ENCODE results near the gene UCN.
"Not testable (repeated sequence)": the region's sequence is repeated elsewhere in the genome, so short reads cannot be mapped to it uniquely, and the experiment has no call there.

Gene UCN

DNA sequence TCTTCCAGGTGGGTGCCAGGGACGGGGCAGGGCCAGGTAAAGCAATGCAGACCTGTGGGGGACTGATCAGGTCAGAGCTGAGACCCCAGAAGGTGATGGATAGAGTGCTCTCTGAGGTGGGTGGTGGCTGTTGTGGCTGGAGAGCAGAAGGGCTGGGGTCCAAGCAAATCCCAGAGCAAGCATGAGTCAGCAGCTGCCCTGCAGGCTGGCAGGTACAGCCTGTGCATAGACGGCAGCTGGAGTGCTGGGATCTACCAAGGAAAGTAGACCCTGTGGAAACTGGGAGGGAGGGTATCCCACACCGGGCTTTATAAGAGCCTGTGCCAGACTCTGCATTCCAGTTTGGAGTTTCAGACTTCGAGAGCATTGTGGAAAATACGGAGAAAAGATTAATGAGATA lies 25.4 kb downstream of the UCN start:
- no peak for DNase-seq (ENCODE audit: low read depth in 2 of 2)

GRCh38 chr2:27281855-27282559 lies 26.2 kb downstream of the UCN start, which contains the start of gene TRIM54:
TSS of gene TRIM54 (plus strand) at chr2:27282429. CDS start at chr2:27282732, 303 bp downstream.
- DNase-seq (ENCODE audit: low read depth in 2 of 2), result no peak

DNA sequence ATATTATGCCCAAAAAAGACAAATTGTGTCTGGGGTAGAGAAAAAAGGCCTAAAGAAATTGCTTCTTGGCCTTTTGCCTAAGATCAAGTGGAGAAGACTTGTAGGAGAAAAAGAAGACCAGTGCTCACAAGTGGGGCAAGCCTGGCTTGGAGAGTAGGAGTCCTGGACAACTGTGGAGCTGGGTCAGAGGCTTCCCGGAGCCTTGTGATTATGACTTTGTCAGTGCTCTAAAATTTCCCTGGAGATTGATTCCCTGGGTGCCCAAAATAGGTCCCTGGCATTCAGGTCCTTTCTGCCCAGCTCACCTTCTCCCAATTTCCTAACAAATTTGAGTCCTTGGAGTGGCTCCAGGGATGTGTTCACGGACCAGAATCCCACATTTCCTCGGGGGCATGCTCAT lies 26.8 kb downstream of the UCN start:
- no peak for DNase-seq (ENCODE audit: low read depth in 2 of 2)

DNA sequence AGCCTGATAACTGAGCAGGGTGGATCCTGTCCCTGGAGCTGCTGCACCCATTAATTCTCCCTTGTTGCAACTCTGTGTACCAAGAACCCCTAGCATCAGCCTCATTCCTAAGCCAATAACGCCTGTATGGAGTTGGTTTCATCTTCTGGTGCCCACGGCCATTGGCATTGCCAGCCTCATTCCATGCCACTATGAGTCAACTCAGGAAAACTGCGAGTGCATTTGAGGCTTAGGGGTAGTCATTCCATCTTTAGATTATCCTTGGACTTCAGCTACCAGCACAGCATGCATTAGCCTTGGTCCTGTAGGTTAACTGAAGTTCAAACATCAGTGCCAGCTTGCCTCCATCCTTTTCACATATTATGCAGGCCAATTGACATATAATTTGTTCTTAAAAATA lies 27.4 kb downstream of the UCN start:
- DNase-seq (ENCODE audit: low read depth in 2 of 2), result no peak

DNA sequence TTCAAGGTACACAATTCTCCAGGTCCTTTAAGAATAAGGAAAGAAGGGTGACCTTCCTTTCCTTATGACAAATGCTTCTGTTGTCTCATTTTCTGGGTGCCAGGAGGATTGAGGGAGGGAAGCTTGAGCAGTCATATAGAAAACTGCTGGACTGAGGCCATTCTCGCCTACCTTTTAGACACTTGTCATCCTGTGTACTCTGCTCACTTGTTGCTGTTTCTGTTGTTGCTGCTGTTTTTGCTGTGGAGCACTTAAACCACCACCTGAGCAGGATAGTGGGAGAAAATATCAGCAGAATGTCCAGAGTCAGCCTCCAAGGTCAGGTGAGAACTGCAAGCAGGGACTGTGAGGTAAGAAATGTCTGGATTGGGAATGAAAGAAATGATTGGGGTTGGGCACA lies 30.2 kb downstream of the UCN start:
- DNase-seq (ENCODE audit: low read depth in 2 of 2), result no peak

DNA sequence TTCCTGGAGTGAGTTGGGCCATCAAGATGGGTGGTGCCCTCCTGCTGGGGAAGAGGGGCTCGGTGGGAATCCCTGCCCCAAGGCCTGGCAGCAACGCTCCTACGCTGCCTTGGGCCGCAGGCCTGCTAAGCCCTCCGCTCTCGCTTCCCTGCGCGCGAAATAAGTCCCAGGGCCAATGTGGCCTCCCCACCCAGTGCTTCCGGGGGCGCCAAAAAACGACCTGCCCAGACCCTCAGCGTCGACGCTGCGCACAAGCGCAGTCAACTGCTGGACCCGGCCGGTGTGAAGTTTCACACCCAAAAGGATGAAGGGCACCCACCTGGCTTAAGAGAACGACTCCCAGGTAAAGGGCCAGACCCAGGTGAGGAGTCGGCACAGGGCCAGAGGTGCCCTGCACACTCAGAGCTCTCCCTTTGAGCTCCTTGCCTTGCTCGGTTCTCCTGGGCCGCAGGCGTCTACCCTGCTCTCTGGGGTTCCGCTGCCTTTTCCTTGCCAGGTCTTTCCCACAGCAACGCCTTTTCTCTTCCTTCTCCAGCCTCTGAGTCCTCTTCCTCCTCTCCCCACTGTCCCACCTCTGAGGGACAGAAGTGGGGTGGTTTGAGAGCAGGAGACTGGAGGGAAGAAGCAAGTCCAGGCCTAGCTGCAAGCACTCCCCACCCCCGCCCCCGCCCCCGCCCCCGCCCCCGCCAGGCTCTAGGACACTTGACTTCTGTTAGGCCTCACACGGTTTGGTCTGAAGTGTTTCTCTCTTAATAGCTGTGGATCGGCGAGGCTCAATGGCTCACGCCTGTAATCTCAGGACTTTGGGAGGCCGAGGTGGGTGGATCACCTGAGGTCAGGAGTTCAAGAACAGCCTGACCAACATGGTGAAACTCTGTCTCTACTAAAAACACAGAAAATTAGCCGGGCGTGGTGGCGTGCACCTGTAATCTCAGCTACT lies 32.8 kb downstream of the UCN start, which contains the start of gene DNAJC5G:
DNAJC5G (plus strand) TSS at position 223 of the 940 bp plus-strand sequence. CDS start 1,296 bp downstream, outside the sequence.
- no peak for DNase-seq (ENCODE audit: low read depth in 2 of 2)

GRCh38 chr2:27272537-27273522 lies 35.4 kb downstream of the UCN start:
- not testable (repeated sequence) for DNase-seq (ENCODE audit: low read depth in 2 of 2)

DNA sequence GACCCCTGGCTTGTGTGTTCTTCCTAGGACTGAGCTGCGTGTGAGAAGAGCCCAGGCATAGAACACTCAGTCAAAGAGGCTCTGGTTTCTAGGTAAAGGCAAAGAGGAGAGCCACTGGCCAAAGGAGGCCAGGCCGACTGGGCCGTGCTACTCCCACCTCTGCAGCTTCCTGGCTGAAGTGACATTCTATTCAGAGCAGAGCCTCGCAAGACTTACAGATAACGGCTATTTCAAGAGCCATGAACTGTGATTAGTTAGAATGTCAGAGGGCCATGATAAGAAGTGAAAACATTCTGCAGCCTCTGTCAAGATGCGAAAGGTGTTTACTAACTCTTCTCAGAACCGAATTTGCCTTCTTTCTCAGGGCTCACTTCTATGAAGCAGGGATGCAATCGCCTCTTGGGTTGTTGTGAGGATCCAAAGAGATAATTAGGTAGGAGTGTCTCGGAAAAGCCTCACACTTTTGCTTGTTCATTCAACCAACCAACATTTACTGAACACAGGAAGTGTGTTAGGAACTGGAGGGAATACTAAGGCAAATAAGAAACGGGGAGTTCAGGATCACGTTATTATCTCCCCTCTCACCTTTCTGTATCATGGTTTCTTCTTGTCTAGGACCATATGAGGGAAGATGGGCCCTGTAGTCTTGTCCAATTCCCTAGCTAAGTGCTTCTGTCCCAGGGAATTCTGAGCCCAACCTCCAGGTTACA lies 36.5 kb downstream of the UCN start:
- no peak for DNase-seq (ENCODE audit: low read depth in 2 of 2)

- DNase-seq (ENCODE audit: low read depth in 2 of 2), result no peak
Observed at GRCh38 chr2:27270670-27271069, 37.6 kb downstream of the UCN start.

- no peak for DNase-seq (ENCODE audit: low read depth in 2 of 2)
Observed at GRCh38 chr2:27270131-27270530, 38.1 kb downstream of the UCN start.

DNA sequence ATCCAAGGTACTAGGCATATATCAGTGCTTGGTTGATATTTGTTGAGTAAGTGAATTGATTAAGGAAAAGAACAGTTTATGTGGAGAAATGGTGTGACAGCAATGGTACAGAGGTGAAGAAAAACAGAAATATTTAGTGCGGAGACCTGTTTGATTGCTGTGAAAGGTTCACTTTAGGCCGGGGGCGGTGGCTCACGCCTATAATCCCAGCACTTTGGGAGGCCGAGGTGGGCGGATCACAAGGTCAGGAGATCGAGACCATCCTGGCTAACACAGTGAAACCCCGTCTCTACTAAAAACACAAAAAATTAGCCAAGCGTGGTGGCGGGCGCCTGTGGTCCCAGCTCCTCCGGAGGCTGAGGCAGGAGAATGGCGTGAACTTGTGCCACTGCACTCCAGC lies 39.9 kb downstream of the UCN start:
- DNase-seq (ENCODE audit: low read depth in 2 of 2), result not testable (repeated sequence)

DNA sequence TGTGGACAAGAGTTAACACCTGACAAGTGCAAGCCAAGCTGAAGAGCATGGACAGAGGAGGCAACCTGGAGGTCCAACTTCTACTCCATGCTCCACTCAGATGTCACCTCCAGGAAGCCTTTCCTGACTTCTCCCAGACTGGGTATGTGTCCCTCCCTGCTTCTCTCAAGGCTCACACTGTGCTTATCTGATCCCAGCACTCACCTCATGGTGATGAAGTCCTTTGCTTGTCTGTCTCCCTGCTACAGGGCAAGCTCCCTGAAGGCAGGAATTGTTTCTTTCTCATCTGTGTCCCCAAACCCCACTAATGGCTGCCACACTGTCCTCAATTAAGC lies 42.7 kb downstream of the UCN start:
- no peak for DNase-seq (ENCODE audit: low read depth in 2 of 2)

DNA sequence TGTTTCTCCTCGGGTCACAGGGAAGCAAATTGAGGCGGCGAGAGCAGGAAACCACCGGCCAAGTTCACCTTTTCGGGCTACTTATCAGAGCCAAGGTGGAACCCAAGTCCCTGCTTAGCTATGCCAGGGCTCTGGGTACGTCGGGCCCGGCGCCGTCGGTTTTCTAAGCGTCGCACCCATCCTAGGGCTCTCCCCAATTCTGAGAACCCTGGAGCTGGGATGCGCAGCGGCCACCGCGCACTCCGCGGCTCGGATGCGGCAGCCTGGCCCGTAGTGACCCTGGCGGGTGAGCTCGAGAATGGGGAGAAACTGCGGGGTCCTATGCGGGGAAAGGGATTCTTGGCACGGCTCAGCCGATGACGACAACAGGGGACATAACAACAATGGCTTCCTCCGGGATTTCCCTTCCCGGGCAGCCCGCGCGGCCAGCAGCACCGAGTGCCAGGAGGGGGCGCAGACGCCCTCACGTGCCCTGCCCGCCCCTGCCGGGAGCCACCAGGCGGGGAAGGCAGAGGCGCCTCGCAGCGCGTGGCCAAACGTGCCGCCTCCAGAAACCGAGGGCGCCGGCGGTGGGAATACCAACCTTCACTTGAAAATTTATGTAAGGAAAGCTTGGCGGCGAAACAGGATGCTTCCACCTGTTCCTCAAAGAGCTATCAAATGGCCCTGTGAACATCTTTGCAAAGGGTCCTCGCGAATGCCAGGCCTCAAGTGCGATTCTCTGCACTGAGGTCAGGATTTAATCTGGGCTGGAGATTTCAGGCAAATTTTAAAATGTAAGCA lies 43.3 kb downstream of the UCN start:
- DNase-seq (ENCODE audit: low read depth in 2 of 2), result peak; percentile 36 to 54

DNA sequence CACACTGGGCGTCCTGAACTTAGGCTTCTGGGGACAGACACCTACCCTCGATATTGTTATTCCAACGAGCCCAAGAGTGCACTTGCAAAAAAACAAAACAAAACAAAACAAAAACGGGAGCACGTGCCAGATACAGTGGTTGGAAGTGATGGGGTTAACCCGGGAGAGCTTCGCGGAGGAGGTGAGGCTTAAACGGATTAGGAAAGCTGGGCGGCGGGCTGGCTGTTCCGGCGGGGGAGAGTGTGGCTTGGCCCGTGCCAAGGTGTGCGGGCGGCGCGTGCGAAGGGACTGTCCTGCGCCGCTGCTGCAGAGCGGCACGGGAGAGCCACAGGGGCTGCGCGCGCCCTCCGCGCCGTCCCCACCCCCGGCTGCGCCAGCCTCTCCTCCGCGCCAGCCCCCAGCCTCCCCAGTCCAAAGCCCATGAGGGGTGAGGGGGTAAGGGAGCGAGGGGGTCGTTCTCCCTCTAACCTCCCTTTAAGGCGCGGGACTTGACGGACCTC lies 43.9 kb downstream of the UCN start:
- no peak for DNase-seq (ENCODE audit: low read depth in 2 of 2)

DNA sequence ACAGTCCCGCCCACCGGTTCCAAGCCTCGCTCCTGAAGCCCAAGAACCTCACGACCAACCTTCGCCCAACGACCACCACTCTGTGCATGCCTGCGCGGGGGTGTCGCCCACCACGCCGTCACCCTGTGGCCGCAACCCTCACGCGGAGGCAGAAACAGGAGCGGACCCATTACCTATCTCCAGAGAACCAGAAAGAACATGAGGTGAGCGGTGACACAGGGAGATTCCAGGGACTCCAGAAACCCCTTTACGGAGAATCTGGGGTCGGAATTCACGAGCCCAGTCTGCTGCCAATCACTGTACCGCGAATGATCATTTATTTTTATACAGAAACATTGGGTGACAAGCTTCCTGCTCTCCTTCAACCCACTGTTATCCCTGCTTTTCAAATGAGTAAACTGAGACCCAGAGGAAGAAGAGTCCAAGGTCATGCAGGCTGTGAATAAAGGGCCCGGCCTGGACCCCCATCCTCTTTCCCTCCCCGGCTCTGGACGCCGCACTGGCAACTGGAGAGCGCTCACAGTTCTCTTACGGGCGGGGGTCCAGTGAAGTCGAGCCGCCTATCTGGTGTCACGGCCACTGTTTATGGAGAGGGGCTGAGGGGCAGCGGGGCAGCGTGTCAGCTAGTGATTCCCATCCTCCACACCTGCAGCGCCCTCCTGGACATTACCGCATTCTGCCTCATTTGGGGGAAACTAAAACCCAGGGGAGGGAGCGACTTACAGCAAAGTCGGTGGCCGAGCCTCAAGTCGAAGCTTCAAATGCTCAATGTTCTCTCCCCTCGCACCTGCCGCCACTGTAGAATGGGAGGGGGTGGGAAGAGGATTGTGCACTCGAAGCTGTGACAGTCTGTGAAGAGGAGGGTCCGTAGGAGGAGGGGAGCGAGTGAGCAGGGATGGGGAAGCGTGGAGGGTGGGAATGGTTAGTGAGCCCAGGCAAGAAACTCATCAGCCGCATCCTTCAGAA lies 44.7 kb downstream of the UCN start:
- no peak for DNase-seq (ENCODE audit: low read depth in 2 of 2)

GRCh38 chr2:27262379-27263286 lies 45.6 kb downstream of the UCN start, which contains the start of gene SLC30A3:
TSS of gene SLC30A3 (minus strand) at chr2:27263047. CDS start at chr2:27262906, 141 bp downstream.
- DNase-seq (ENCODE audit: low read depth in 2 of 2), result peak; percentile 64

DNA sequence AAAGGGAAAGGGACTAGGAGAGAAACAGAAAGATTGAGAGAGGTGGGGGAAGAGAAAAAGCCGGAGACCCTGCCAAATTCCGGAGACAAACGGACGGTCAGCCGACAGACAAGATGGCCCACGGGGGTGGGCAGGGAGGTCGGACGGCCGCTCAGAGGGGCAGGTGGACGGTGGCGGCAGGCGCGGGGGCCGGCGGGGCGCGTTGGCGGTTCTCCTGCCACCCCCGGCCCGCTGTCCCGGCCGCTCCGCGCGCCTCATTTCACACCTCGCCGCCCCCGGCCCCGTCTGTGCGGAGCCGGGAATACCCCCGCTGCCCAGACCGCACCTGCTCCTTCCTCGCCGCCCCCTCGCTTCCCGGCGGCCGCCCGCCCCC lies 46.3 kb downstream of the UCN start:
- no peak for DNase-seq (ENCODE audit: low read depth in 2 of 2)

Data from stimulated activated CD8-positive, alpha-beta memory T cell treated with anti-CD3 and anti-CD28 coated beads, Interleukin-2, amount 100 ng/mL, for 48 hours (primary cell).